K562 (cell line): ENCODE measurements around the gene PEBP1. TPM values are rescaled to one million over a fixed set of nuclear protein-coding genes. Genes with fewer than 3 reads are reported as not detected.

Experiments used
- ARNT ChIP-seq, 2 experiments: fragments of 450-650 bp; IDR thresholded peaks; 2 replicates each; pipeline ENCODE4 v1.6.1; 2016; ENCODE audit warnings: mild to moderate bottlenecking in 1 of 2
- HCFC1 ChIP-seq: IDR thresholded peaks from 2 replicates; pipeline ENCODE4 v1.6.1; 2012; ENCODE audit warnings: low read depth, low read length, improper control_type of control experiment
- POLR2G ChIP-seq: fragments of 200-400 bp; formaldehyde crosslinking; IDR thresholded peaks from 2 replicates; pipeline ENCODE4 v1.6.1; 2017; ENCODE audit warnings: low read depth, mild to moderate bottlenecking, antibody characterized with exemption, low read length, moderate library complexity
- SIX5 ChIP-seq, 2 experiments: IDR thresholded peaks; 2 replicates each; pipeline ENCODE4 v1.6.1; 2011; ENCODE audit warnings: low read length in 2 of 2, borderline replicate concordance in 1 of 2, low read depth in 1 of 2, mild to moderate bottlenecking in 1 of 2, moderate library complexity in 1 of 2; ENCODE audit not compliant: insufficient read depth in 1 of 2
- STAG1 ChIP-seq: sonication (generic); formaldehyde crosslinking; IDR thresholded peaks from 2 replicates; pipeline ENCODE4 v1.5.0; 2020; ENCODE audit warnings: missing genetic modification reagents, borderline replicate concordance
- TAL1 ChIP-seq: fragments of 450-650 bp; IDR thresholded peaks from 2 replicates; pipeline ENCODE4 v1.6.1; 2016; ENCODE audit warnings: mild to moderate bottlenecking
- ZKSCAN1 ChIP-seq: fragments of 150-350 bp; IDR thresholded peaks from 2 replicates; pipeline ENCODE4 v1.6.1; 2016; ENCODE audit warnings: low read depth, low read length
- ZKSCAN8 ChIP-seq: fragments of 200-800 bp; sonication (Bioruptor generic); IDR thresholded peaks from 2 replicates; pipeline ENCODE4 v1.6.1; 2016; ENCODE audit warnings: missing genetic modification characterization, missing compliant biosample characterization
- ZNF12 ChIP-seq: sonication (generic); formaldehyde crosslinking; IDR thresholded peaks from 2 replicates; pipeline ENCODE4 v1.4.0; 2020; ENCODE audit warnings: mild to moderate bottlenecking, missing genetic modification reagents
- ZNF280A ChIP-seq: fragments of 450-650 bp; IDR thresholded peaks from 2 replicates; pipeline ENCODE4 v1.6.1; 2018; ENCODE audit warnings: mild to moderate bottlenecking, low read depth; ENCODE audit not compliant: partially characterized antibody
- ZNF282 ChIP-seq: sonication (generic); formaldehyde crosslinking; IDR thresholded peaks from 2 replicates; pipeline ENCODE4 v1.8.1; 2023; ENCODE audit warnings: missing genetic modification reagents
- ZNF324 ChIP-seq: fragments of 250-450 bp; sonication (Bioruptor Pico); IDR thresholded peaks from 2 replicates; pipeline ENCODE4 v1.4.0; 2020; ENCODE audit warnings: mild to moderate bottlenecking
- polyA plus RNA-seq, 8 experiments: library from polyadenylated mRNA; depleted of rRNA in 4 of 8; stranded (reverse) in 5 of 8; unstranded in 3 of 8; fragments of >200 nt; fragmentation: Nextera tagmentation in 2 of 8; fragmentation: Illumina TruSeq in 1 of 8; extraction: Ambion mirVana in 2 of 8; extraction: Trizol in 1 of 8; gene quantifications; 2 replicates each; pipeline versions ENCODE4 v1.2.1 to v1.2.3, GENCODE V29; 2011 to 2014; ENCODE audit warnings: inconsistent platforms in 1 of 8, missing spikeins in 1 of 8
- total RNA-seq, 7 experiments: library from RNA; depleted of rRNA in 6 of 7; stranded (reverse); fragments of >200 nt in 6 of 7; fragmentation: Illumina TruSeq in 2 of 7; extraction: Trizol in 2 of 7; gene quantifications; 2 replicates each; pipeline versions ENCODE4 v1.2.1 to v1.2.3, GENCODE V29; 2011 to 2021; ENCODE audit warnings: low replicate concordance in 1 of 7
- TF ChIP-seq, protein P1 (sequence below): fragments of 450-650 bp; IDR thresholded peaks from 2 replicates; pipeline ENCODE4 v1.6.1; 2016; ENCODE audit warnings: low read depth
- TF ChIP-seq, protein P2 (sequence below), 2 experiments: fragments of 450-650 bp; IDR thresholded peaks; 2 replicates each; pipeline ENCODE4 v1.6.1; 2016

PEBP1 gene
- total and polyA plus RNA-seq, 9 of the 15 experiments (the other 6 are each of a cell fraction or from before 2014, with no cell fraction given), result 77.3 to 207 (median 153) TPM

DNA sequence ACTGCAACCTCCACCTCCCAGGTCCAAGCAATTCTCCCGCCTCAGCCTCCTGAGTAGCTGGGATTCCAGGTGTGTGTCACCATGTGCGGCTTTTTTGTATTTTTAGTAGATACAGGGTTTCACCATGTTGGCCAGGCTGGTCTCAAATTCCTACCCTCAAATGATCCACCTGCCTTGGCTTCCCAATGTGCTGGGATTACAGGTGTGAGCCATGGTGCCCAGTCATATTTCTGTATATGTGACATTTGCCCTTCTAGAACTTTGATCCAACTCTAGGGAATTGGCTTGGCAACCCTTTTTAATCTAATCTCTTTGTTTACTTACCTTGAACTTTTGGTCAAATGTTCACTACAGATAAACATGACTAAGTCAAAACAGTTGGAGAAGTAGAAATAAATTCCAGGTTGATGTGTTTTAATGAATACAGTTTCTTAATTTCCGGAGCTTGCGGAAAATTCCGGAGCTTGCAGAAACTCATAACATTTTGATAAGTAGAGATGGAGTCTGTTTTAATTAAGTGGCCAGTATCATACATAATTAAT is 11.5 kb upstream of the PEBP1 start (continued):
- TF ChIP-seq HCFC1 (no peak), ZKSCAN8 (CRISPR knock-in tag) (no peak), ARNT (IDR thresholded peaks at IDR 0.05) (no peak), ZNF282 (no peak), POLR2G (no peak), TAL1 (0 out of 2 replicates have a peak, but pooled peaks have one; percentile 14), ZKSCAN1 (no peak), ZNF12 (CRISPR knock-in tag) (no peak), ZNF324 (no peak), STAG1 (CRISPR knock-in tag) (no peak), ZNF280A (no peak), SIX5 (IDR thresholded peaks at IDR 0.05; ENCODE audit: borderline replicate concordance in 1 of 2, insufficient read depth in 1 of 2, low read depth in 1 of 2, low read length in 2 of 2) (no peak)
- TF ChIP-seq, protein P1, sequence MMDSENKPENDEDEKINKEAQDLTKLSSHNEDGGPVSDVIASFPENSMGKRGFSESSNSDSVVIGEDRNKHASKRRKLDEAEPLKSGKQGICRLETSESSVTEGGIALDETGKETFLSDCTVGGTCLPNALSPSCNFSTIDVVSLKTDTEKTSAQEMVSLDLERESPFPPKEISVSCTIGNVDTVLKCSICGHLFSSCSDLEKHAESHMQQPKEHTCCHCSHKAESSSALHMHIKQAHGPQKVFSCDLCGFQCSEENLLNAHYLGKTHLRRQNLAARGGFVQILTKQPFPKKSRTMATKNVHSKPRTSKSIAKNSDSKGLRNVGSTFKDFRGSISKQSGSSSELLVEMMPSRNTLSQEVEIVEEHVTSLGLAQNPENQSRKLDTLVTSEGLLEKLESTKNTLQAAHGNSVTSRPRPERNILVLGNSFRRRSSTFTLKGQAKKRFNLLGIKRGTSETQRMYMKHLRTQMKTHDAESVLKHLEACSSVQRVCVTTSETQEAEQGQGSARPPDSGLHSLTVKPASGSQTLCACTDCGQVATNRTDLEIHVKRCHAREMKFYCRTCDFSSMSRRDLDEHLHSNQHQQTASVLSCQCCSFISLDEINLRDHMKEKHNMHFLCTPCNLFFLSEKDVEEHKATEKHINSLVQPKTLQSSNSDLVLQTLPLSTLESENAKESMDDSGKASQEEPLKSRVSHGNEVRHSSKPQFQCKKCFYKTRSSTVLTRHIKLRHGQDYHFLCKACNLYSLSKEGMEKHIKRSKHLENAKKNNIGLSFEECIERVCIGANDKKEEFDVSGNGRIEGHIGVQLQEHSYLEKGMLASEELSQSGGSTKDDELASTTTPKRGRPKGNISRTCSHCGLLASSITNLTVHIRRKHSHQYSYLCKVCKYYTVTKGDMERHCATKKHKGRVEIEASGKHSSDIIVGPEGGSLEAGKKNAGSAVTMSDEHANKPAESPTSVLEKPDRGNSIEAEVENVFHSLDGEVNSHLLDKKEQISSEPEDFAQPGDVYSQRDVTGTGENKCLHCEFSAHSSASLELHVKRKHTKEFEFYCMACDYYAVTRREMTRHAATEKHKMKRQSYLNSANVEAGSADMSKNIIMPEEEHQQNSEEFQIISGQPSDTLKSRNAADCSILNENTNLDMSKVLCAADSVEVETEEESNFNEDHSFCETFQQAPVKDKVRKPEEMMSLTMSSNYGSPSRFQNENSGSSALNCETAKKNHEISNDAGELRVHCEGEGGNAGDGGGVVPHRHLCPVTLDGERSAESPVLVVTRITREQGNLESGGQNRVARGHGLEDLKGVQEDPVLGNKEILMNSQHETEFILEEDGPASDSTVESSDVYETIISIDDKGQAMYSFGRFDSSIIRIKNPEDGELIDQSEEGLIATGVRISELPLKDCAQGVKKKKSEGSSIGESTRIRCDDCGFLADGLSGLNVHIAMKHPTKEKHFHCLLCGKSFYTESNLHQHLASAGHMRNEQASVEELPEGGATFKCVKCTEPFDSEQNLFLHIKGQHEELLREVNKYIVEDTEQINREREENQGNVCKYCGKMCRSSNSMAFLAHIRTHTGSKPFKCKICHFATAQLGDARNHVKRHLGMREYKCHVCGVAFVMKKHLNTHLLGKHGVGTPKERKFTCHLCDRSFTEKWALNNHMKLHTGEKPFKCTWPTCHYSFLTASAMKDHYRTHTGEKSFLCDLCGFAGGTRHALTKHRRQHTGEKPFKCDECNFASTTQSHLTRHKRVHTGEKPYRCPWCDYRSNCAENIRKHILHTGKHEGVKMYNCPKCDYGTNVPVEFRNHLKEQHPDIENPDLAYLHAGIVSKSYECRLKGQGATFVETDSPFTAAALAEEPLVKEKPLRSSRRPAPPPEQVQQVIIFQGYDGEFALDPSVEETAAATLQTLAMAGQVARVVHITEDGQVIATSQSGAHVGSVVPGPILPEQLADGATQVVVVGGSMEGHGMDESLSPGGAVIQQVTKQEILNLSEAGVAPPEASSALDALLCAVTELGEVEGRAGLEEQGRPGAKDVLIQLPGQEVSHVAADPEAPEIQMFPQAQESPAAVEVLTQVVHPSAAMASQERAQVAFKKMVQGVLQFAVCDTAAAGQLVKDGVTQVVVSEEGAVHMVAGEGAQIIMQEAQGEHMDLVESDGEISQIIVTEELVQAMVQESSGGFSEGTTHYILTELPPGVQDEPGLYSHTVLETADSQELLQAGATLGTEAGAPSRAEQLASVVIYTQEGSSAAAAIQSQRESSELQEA, result no peak
- TF ChIP-seq, protein P2, sequence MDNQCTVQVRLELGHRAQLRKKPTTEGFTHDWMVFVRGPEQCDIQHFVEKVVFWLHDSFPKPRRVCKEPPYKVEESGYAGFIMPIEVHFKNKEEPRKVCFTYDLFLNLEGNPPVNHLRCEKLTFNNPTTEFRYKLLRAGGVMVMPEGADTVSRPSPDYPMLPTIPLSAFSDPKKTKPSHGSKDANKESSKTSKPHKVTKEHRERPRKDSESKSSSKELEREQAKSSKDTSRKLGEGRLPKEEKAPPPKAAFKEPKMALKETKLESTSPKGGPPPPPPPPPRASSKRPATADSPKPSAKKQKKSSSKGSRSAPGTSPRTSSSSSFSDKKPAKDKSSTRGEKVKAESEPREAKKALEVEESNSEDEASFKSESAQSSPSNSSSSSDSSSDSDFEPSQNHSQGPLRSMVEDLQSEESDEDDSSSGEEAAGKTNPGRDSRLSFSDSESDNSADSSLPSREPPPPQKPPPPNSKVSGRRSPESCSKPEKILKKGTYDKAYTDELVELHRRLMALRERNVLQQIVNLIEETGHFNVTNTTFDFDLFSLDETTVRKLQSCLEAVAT (IDR thresholded peaks at IDR 0.05), result no peak
